ENCODE results near the gene ZNF783.

DNA sequence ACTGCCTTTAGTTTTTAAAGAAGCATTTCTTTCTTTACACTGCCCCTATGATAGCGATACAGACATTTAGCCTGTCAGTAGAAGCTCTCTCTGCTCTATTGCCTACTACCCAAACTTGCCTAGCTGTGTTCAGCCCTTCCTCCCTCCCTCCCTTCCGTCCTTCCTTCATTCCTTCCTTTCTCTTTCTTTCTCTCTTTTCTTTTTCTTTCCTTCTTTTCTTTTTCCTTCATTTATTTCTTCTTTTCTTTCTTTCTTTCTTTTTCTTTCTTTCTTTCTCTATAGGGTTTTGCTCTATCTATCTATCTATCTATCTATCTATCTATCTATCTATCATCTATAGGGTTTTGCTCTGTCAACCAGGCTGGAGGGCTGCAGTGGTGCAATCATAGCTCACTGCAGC is 29.6 kb upstream of the ZNF783 start:
- TF ChIP-seq CTCF (IDR thresholded peaks at IDR 0.05) (no peak), EZH2 (IDR thresholded peaks at IDR 0.05; ENCODE audit: borderline replicate concordance, insufficient read depth, low read depth, low read length, poor library complexity, severe bottlenecking) (no peak)

Measured in B cell (primary cell).